Glutamatergic neuron (in vitro differentiated cells): ENCODE data around the gene EIF3F. TPM values are rescaled to one million over a fixed set of nuclear protein-coding genes. Genes with fewer than 3 reads are reported as not detected.

Experiments used
- DNase-seq: peaks from one replicate; pipeline ENCODE4 v3.0.0; 2022
- H3K27ac Mint-ChIP-seq: one replicate; pipeline ENCODE4 v1.8.0; 2020; ENCODE audit warnings: mild to moderate bottlenecking, mixed read lengths, inconsistent platforms; ENCODE audit not compliant: unreplicated experiment
- H3K27me3 Mint-ChIP-seq: one replicate; pipeline ENCODE4 v1.8.0; 2020; ENCODE audit warnings: mild to moderate bottlenecking, moderate library complexity, mixed read lengths, inconsistent platforms; ENCODE audit not compliant: unreplicated experiment
- H3K36me3 Mint-ChIP-seq: one replicate; pipeline ENCODE4 v1.8.0; 2020; ENCODE audit warnings: mild to moderate bottlenecking, mixed read lengths, inconsistent platforms; ENCODE audit not compliant: unreplicated experiment
- H3K4me1 Mint-ChIP-seq: one replicate; pipeline ENCODE4 v1.8.0; 2020; ENCODE audit warnings: mild to moderate bottlenecking, low read depth, mixed read lengths, inconsistent platforms; ENCODE audit not compliant: unreplicated experiment
- H3K4me3 Mint-ChIP-seq: one replicate; pipeline ENCODE4 v1.8.0; 2020; ENCODE audit warnings: mild to moderate bottlenecking, mixed read lengths, inconsistent platforms; ENCODE audit not compliant: unreplicated experiment
- H3K9me3 Mint-ChIP-seq: one replicate; pipeline ENCODE4 v1.8.0; 2020; ENCODE audit warnings: mild to moderate bottlenecking, moderate library complexity, mixed read lengths, inconsistent platforms; ENCODE audit not compliant: unreplicated experiment
- total RNA-seq: library from RNA; stranded (reverse); fragmentation: NEBNext Ultra II Directional; extraction: Animal tissue kit (Norgen Biotek cat#: 25700); gene quantifications from one replicate; pipeline ENCODE4 v1.2.1, GENCODE V29; 2021; ENCODE audit not compliant: unreplicated experiment
- TF ChIP-seq, protein P1 (sequence below): fragments of 200-600 bp; sonication (generic); IDR thresholded peaks from one replicate; pipeline ENCODE4 v1.5.0; 2021; ENCODE audit not compliant: partially characterized antibody, unreplicated experiment

EIF3F gene
- total RNA-seq, 1 donor from 2014 or later, result 217 TPM

DNA sequence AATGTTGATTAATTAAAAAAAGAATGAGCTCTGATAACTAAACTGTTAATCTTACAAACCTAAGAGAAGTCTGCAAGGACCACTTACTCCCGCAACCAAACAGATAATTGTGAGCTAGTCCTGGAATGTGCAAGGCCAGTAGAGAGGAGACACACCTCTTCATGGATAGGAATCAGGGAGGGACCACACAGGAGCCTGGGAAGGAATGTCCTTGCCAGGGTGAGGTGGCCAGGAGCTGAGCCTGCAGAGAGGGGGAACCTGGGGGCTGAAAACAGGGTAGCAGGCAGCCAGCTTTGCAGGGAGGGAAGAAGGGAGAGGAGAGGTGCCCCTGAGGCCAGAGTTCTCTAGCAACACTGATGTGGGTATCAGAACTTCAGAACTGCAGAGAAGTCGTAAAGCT lies 12.5 kb upstream of the EIF3F start:
- H3K36me3 Mint-ChIP-seq, result no peaks in the 10 kb centered on the region
- no peak overlapping the region for H3K4me3 Mint-ChIP-seq
- no peaks in the 10 kb centered on the region for H3K27me3 Mint-ChIP-seq
- no peak for DNase-seq
- H3K9me3 Mint-ChIP-seq, result no peaks in the 10 kb centered on the region
- no peak overlapping the region for H3K27ac Mint-ChIP-seq
- TF ChIP-seq, protein P1, sequence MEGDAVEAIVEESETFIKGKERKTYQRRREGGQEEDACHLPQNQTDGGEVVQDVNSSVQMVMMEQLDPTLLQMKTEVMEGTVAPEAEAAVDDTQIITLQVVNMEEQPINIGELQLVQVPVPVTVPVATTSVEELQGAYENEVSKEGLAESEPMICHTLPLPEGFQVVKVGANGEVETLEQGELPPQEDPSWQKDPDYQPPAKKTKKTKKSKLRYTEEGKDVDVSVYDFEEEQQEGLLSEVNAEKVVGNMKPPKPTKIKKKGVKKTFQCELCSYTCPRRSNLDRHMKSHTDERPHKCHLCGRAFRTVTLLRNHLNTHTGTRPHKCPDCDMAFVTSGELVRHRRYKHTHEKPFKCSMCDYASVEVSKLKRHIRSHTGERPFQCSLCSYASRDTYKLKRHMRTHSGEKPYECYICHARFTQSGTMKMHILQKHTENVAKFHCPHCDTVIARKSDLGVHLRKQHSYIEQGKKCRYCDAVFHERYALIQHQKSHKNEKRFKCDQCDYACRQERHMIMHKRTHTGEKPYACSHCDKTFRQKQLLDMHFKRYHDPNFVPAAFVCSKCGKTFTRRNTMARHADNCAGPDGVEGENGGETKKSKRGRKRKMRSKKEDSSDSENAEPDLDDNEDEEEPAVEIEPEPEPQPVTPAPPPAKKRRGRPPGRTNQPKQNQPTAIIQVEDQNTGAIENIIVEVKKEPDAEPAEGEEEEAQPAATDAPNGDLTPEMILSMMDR, result no peak
- no peaks in the 10 kb centered on the region for H3K4me1 Mint-ChIP-seq

DNA sequence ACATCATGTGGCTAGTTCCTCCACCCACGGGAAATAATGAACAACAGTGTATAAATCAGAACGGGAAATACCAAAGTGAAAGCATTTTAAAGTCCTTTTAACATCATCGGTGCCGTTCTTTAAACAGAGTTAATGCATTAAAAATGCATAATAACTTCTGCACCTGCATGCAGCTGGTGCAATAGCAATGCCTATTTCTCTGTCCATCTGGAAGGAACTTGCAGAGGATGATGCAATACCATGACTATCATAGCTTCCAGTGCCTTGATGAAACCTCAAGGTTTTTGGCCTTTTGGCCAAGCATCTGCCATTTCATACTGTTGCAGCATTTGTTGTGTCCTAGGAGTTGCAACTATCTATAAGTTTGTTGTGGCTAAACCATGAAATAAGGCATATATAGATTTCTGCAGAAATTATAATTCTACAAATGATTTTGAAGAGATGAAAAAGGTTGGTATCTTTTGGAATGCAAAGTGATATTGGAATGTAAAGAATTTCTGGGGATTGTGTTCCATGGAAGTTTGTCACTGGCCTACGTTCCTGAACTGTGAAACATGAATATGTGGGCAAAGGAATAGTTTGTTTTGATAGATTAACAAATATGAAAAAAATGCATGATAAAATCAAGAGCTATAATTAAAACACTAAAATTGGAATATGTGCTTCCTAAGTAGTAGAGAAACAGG lies 9.8 kb upstream of the EIF3F start:
- no peak overlapping the region for H3K4me3 Mint-ChIP-seq
- H3K4me1 Mint-ChIP-seq, result no peaks in the 10 kb centered on the region
- H3K27ac Mint-ChIP-seq, result no peak overlapping the region

DNA sequence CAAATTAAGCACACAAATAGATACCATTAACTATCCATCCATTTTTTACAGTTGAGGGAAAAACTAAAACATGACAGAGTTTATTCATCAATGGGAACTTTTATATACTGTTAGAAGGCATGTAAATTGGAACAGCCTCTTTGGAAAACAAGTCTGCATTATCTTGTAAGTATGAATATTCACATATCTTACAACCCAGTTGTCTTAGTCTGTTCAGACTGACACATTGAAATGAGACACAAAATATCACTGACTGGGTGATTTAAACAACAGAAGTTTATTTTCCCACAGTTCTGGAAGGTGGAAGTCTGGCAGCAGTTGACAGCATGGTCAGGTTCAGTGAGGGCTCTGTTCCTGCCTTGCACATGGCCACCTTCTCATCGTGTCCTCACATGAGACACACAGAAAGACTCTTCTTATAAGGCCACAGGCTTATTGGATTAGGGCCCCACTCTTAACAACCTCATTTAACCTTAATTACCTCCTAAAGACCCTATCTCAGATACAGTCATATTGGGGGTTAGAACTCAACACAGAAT lies 5.4 kb upstream of the EIF3F start:
- Mint-ChIP-seq H3K4me1 (no peaks in the 10 kb centered on the region), H3K27ac (no peak overlapping the region), H3K9me3 (no peaks in the 10 kb centered on the region), H3K36me3 (no peaks in the 10 kb centered on the region), H3K27me3 (peaks cover 1% of the 10 kb centered on the region), H3K4me3 (no peak overlapping the region)
- DNase-seq, result no peak
- TF ChIP-seq, protein P1, result no peak

More for the DNA sequence above, 9.8 kb upstream of the EIF3F start:
- H3K9me3 Mint-ChIP-seq, result no peaks in the 10 kb centered on the region
- H3K36me3 Mint-ChIP-seq, result no peaks in the 10 kb centered on the region
- TF ChIP-seq, protein P1, result no peak
- H3K27me3 Mint-ChIP-seq, result no peaks in the 10 kb centered on the region
- DNase-seq, result no peak

DNA sequence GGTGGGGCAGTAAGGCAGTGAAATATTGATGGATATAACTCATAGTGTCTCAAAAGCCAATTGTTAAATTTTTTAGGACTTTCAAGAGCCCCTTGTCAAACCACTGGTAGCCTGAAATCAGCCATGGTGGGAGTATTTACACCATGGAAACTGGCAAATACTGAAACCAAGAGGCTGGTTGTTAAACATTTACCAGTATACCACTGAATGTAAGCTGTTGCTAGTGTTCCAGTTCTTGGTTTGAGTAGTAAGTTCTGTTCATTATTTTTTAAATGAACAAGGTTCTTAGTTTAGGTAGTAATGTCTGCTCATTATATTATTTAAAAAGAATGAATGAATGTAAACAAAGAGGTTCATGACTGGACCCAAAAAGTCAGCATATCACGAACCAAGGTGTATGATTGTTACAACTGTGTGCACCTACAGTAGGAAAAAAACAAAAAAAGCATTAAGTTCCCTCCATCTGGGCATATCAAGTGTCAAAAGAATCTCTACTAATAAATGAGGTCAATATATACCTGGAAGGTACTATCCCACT lies 4.5 kb upstream of the EIF3F start:
- H3K4me3 Mint-ChIP-seq, result no peak overlapping the region
- H3K36me3 Mint-ChIP-seq, result peaks cover 2% of the 10 kb centered on the region
- H3K9me3 Mint-ChIP-seq, result peaks cover 2% of the 10 kb centered on the region
- no peaks in the 10 kb centered on the region for H3K4me1 Mint-ChIP-seq
- H3K27me3 Mint-ChIP-seq, result peaks cover 5% of the 10 kb centered on the region
- DNase-seq, result no peak
- no peak overlapping the region for H3K27ac Mint-ChIP-seq
- TF ChIP-seq, protein P1, result no peak
